NB4 (cell line): ENCODE measurements around the gene PRRT1.

Experiments
- DNase-seq: peaks from one replicate; pipeline ENCODE4 v3.0.0; 2010; ENCODE audit warnings: low read depth
- H3K4me3 ChIP-seq: one replicate; pipeline ENCODE4 v1.5.1; 2011; ENCODE audit warnings: mild to moderate bottlenecking, low read depth, low read length, moderate library complexity
- CTCF ChIP-seq: IDR thresholded peaks from one replicate; pipeline ENCODE4 v1.5.1; 2012; ENCODE audit warnings: low read depth, low read length
- MAX ChIP-seq: IDR thresholded peaks from 2 replicates; pipeline ENCODE4 v1.6.1; 2011; ENCODE audit warnings: low read depth, low read length
- MYC ChIP-seq: IDR thresholded peaks from 2 replicates; pipeline ENCODE4 v1.6.1; 2011; ENCODE audit warnings: low read depth, low read length
- POLR2A ChIP-seq: IDR thresholded peaks from 2 replicates; pipeline ENCODE4 v1.6.1; 2011; ENCODE audit warnings: mild to moderate bottlenecking; ENCODE audit not compliant: insufficient read length; ENCODE audit errors: extremely low read depth

PRRT1 gene

GRCh38 chr6:32120573-32121059 lies 31.1 kb downstream of the PRRT1 start:
- H3K4me3 ChIP-seq: no peak overlapping the region
- TF ChIP-seq POLR2A: no peak
- no peak for TF ChIP-seq MAX
- TF ChIP-seq CTCF: no peak
- TF ChIP-seq MYC: no peak
- no peak for DNase-seq

GRCh38 chr6:32118782-32119628 lies 32.7 kb downstream of the PRRT1 start:
- TF ChIP-seq MYC (no peak), CTCF (peak; percentile 94)
- no peak overlapping the region for H3K4me3 ChIP-seq
- peak; percentile 84 for DNase-seq

- TF ChIP-seq MAX (no peak), MYC (no peak), POLR2A (no peak), CTCF (no peak)
- H3K4me3 ChIP-seq: no peak overlapping the region
- DNase-seq: no peak
Observed at GRCh38 chr6:32117461-32117860, 34.3 kb downstream of the PRRT1 start.

- no peak overlapping the region for H3K4me3 ChIP-seq
- peak; percentile 69 for TF ChIP-seq CTCF
- TF ChIP-seq MYC: no peak
- DNase-seq: peak; percentile 44
Observed at GRCh38 chr6:32116674-32117073, 35.1 kb downstream of the PRRT1 start.

- no peak overlapping the region for H3K4me3 ChIP-seq
- no peak for DNase-seq
- no peak for TF ChIP-seq MAX
- TF ChIP-seq MYC: no peak
- TF ChIP-seq POLR2A: no peak
- no peak for TF ChIP-seq CTCF
Observed at GRCh38 chr6:32115623-32116022, 36.1 kb downstream of the PRRT1 start.

- TF ChIP-seq MAX (no peak), MYC (no peak), CTCF (no peak), POLR2A (no peak)
Observed at GRCh38 chr6:32114796-32115195, 36.9 kb downstream of the PRRT1 start.

More at GRCh38 chr6:32114796-32115195, 36.9 kb downstream of the PRRT1 start:
- no peak for DNase-seq
- no peak overlapping the region for H3K4me3 ChIP-seq
